ENCODE results near the gene HECW1. TPM values are rescaled to one million over a fixed set of nuclear protein-coding genes. Genes with fewer than 3 reads are reported as not detected.
"Not testable (repeated sequence)": the region's sequence is repeated elsewhere in the genome, so short reads cannot be mapped to it uniquely, and the experiment has no call there.

HECW1 gene
- total RNA-seq, 8 experiments from 2014 or later: 0.09 to 16.7 (median 10.6) TPM

DNA sequence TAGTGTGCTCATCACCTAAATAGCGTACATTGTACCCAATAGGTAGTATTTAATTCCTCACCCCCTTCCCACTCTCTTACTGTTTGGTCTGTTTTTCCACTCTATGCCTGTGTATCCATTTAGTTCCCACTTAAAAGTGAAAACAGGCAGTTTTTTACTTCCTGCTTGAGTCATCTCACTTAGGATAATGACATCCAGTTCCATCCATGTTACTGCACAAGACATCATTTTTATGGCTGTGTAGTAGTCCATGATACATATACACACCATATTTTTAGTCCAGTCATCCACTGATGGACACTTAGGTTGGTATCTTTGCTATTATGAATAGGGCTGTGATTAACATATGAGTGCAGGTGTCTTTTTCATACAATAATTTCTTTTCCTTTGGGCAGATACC lies 480.6 kb downstream of the HECW1 start:
- in situ Hi-C loops (cut with MboI; ENCODE audit: low pct_unique_long_range_greater_than_20kb in 2 of 9, low sequenced_read_pairs in 9 of 9, unreplicated experiment in 9 of 9): loop anchor here in 5 of 9 experiments (25.0 kb wide), 2 partner anchors 119 to 244 kb away; no protein-coding TSS in a partner anchor
- 86 to 100% (median 100%) methylated on average over 1 of the region's 1 CpG; no CpG with 5 or more reads in 5 of the 10 experiments for WGBS, 10 experiments
- H3K4me3 ChIP-seq: no peak overlapping the region
- no peak for ATAC-seq (replicated peaks in 6 of 8)
- no peaks in the 10 kb centered on the region for H3K4me1 ChIP-seq (replicated peaks in 1 of 2)
- no peak overlapping the region for H3K27ac ChIP-seq

DNA sequence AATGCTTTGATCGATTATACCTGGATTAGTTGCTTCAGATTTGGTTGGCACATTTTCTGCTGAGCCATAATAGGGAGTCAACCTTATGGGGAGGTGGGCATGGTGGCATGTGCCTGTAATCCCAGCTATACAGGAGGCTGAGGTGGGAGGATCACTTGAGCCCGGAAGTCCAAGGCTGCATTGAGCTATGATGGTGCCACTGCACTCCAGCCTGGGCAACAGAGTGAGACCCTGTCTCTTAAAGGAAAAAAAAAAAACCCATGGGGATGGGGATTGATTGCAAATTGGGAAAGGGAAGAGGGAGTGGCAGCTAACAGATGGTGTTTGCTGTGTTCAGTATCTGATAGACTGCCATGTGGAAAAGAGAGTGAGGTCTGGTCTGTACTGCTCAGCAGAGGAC lies 481.6 kb downstream of the HECW1 start:
- H3K4me3 ChIP-seq: no peak overlapping the region
- WGBS, 10 experiments: 89 to 100% (median 100%) methylated on average over 1 to 2 of the region's 2 CpGs; no CpG with 5 or more reads in 3 of the 10 experiments
- no peak for ATAC-seq (replicated peaks in 6 of 8)
- H3K4me1 ChIP-seq (replicated peaks in 1 of 2): no peaks in the 10 kb centered on the region
- in situ Hi-C loops (cut with MboI; ENCODE audit: low pct_unique_long_range_greater_than_20kb in 2 of 9, low sequenced_read_pairs in 9 of 9, unreplicated experiment in 9 of 9): loop anchor here in 5 of 9 experiments (25.0 kb wide), 2 partner anchors 118 to 243 kb away; no protein-coding TSS in a partner anchor
- no peak overlapping the region for H3K27ac ChIP-seq

GRCh38 chr7:43596426-43596825 lies 484.0 kb downstream of the HECW1 start:
- 71 to 100% (median 95%) methylated on average over 2 to 5 of the region's 5 CpGs; no CpG with 5 or more reads in 4 of the 10 experiments for WGBS, 10 experiments
- not testable (repeated sequence) for H3K4me1 ChIP-seq (replicated peaks in 1 of 2); ATAC-seq (replicated peaks in 6 of 8); H3K27ac ChIP-seq; H3K4me3 ChIP-seq
- in situ Hi-C loops (cut with MboI; ENCODE audit: low pct_unique_long_range_greater_than_20kb in 2 of 9, low sequenced_read_pairs in 9 of 9, unreplicated experiment in 9 of 9): loop anchor here in 5 of 9 experiments (25.0 kb wide), 2 partner anchors 116 to 241 kb away; no protein-coding TSS in a partner anchor

DNA sequence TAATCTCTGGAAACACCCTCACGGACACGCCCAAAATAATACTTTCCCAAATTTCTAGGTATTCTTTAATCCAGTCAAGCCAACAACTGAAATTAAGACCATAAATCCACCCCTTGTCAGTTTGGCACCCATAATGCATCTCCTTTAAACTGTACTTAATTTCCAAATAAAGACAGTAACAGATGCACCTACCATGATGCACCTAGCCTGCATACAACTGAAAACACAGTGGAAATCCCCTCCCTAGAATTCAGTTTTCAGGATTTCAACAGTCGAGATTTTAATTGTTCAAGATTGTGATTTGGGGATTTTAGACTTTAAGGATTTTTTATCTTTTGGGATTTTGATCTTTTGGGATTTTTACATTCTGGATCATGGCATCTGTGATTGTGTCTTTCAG lies 487.6 kb downstream of the HECW1 start:
- Histone ChIP-seq H3K4me3 (no peak overlapping the region), H3K4me1 (replicated peaks in 1 of 2) (no peaks in the 10 kb centered on the region), H3K27ac (no peak overlapping the region)
- no peak for ATAC-seq (replicated peaks in 6 of 8)
- in situ Hi-C loops (cut with MboI; ENCODE audit: low pct_unique_long_range_greater_than_20kb in 2 of 9, low sequenced_read_pairs in 9 of 9, unreplicated experiment in 9 of 9): no loop called here
- whole genome bisulfite sequencing, 10 experiments: 89 to 100% (median 96%) methylated on average over 1 to 3 of the region's 3 CpGs; no CpG with 5 or more reads in 1 of the 10 experiments

- in situ Hi-C loops (cut with MboI; ENCODE audit: low pct_unique_long_range_greater_than_20kb in 2 of 9, low sequenced_read_pairs in 9 of 9, unreplicated experiment in 9 of 9): no loop called here
- no peak overlapping the region for H3K4me3 ChIP-seq
- no peaks in the 10 kb centered on the region for H3K4me1 ChIP-seq (replicated peaks in 1 of 2)
- H3K27ac ChIP-seq: no peak overlapping the region
- no peak for ATAC-seq (replicated peaks in 6 of 8)
- WGBS, 10 experiments: 15 to 100% (median 94%) methylated on average over 1 of the region's 1 CpG; no CpG with 5 or more reads in 1 of the 10 experiments
These were observed 489.8 kb downstream of the HECW1 start for GRCh38 chr7:43602256-43602655.

GRCh38 chr7:43604251-43604650 lies 491.8 kb downstream of the HECW1 start:
- in situ Hi-C loops (cut with MboI; ENCODE audit: low pct_unique_long_range_greater_than_20kb in 2 of 9, low sequenced_read_pairs in 9 of 9, unreplicated experiment in 9 of 9): no loop called here
- 90 to 100% (median 100%) methylated on average over 1 of the region's 1 CpG; no CpG with 5 or more reads in 1 of the 10 experiments for WGBS, 10 experiments
- no peak for ATAC-seq (replicated peaks in 6 of 8)
- Histone ChIP-seq H3K4me3 (no peak overlapping the region), H3K27ac (no peak overlapping the region), H3K4me1 (replicated peaks in 1 of 2) (no peaks in the 10 kb centered on the region)

GRCh38 chr7:43609097-43609496 lies 496.6 kb downstream of the HECW1 start:
- 80 to 100% (median 100%) methylated on average over 1 to 2 of the region's 2 CpGs; no CpG with 5 or more reads in 5 of the 10 experiments for WGBS, 10 experiments
- ATAC-seq (replicated peaks in 6 of 8): no peak
- in situ Hi-C loops (cut with MboI; ENCODE audit: low pct_unique_long_range_greater_than_20kb in 2 of 9, low sequenced_read_pairs in 9 of 9, unreplicated experiment in 9 of 9): no loop called here

DNA sequence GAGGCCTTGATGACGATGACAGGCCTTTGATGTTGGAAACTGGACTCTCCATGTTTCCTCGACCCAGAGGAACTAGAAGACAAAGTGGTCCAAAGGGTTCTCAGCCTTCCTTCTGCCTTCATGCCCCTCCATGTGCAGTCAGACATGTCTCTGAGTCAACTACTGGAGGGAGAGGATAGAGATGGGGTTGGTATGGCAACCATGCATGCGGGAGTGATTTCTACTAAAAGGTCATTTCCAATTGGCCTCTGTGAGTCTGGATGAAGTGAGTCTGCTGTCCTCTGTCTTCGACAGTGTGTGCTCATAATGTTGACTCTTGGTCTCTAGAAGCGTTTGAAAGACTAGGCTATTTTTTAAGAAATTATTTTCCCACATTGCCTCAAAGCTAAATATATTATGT lies 499.7 kb downstream of the HECW1 start:
- Histone ChIP-seq H3K27ac (no peak overlapping the region), H3K4me3 (no peak overlapping the region), H3K4me1 (replicated peaks in 1 of 2) (peaks cover 3 to 8% of the 10 kb centered on the region in 2 donors)
- peak in 3 of 8 experiments; percentile 29 to 64 (median 31) for ATAC-seq (replicated peaks in 6 of 8)
- in situ Hi-C loops (cut with MboI; ENCODE audit: low pct_unique_long_range_greater_than_20kb in 2 of 9, low sequenced_read_pairs in 9 of 9, unreplicated experiment in 9 of 9): no loop called here
- WGBS, 10 experiments: 40 to 100% (median 80%) methylated on average over 1 to 4 of the region's 5 CpGs; no CpG with 5 or more reads in 3 of the 10 experiments

More at GRCh38 chr7:43609097-43609496, 496.6 kb downstream of the HECW1 start:
- Histone ChIP-seq H3K4me1 (replicated peaks in 1 of 2) (peaks cover 3 to 4% of the 10 kb centered on the region in 2 donors), H3K4me3 (no peak overlapping the region), H3K27ac (no peak overlapping the region)

- in situ Hi-C loops (cut with MboI; ENCODE audit: low pct_unique_long_range_greater_than_20kb in 2 of 9, low sequenced_read_pairs in 9 of 9, unreplicated experiment in 9 of 9): no loop called here
- no peak overlapping the region for H3K27ac ChIP-seq
- H3K4me1 ChIP-seq (replicated peaks in 1 of 2): peaks cover 3 to 13% of the 10 kb centered on the region in 2 donors
- peak in 2 of 8 experiments; percentile 55 to 56 for ATAC-seq (replicated peaks in 6 of 8)
- 7 to 100% (median 90%) methylated on average over 2 to 3 of the region's 3 CpGs for WGBS, 10 experiments
- no peak overlapping the region for H3K4me3 ChIP-seq
These were observed 500.4 kb downstream of the HECW1 start for GRCh38 chr7:43612599-43613589.

Other genes starting within 250 kb of the HECW1 start
- 10 to 100 TPM in 1 of 8 experiments, 1 to 10 TPM in 7; 3.5 to 12.1 (median 4.5) TPM for gene C7orf25, start 200.6 kb upstream of the HECW1 start, total RNA-seq
- 100 to 1,000 TPM in 2 of 8 experiments, 10 to 100 TPM in 6; 68.7 to 129 (median 93.6) TPM for gene PSMA2, start 180.5 kb upstream of the HECW1 start, total RNA-seq
- 10 to 100 TPM; 49.4 to 95.6 (median 76.1) TPM for gene MRPL32, start 180.3 kb upstream of the HECW1 start, total RNA-seq